ENCODE measurements around the gene ERI3.

- no peak for TF ChIP-seq SMC3 (IDR thresholded peaks at IDR 0.05; ENCODE audit: borderline replicate concordance, low read length)
- no peak; the same call in 1 of the 2 replicates for TF ChIP-seq POLR2A (IDR thresholded peaks at IDR 0.05; ENCODE audit: low read depth, low read length)
- TF ChIP-seq CTCF (IDR thresholded peaks at IDR 0.05 in 2 of 3, conservative IDR thresholded peaks at IDR 0.05 in 1 of 3; ENCODE audit: control insufficient read depth in 2 of 3, extremely low read depth in 1 of 3, insufficient read depth in 1 of 3, low read depth in 3 of 3, low read length in 3 of 3): no peak
- no peak for TF ChIP-seq REST (IDR thresholded peaks at IDR 0.05; ENCODE audit: low read depth, low read length)
- TF ChIP-seq KLF5 (IDR thresholded peaks at IDR 0.05; ENCODE audit: partially characterized antibody): no peak
- TF ChIP-seq MAX (IDR thresholded peaks at IDR 0.05; ENCODE audit: low read depth, low read length): no peak
- TF ChIP-seq TAF1 (IDR thresholded peaks at IDR 0.05; ENCODE audit: borderline replicate concordance, low read depth, low read length): no peak
Measured at GRCh38 chr1:44212355-44213221, 142.5 kb downstream of the ERI3 start.

Data from GM12878 (cell line).